Measurements from ENCODE around the gene ADCK2.
A peak's percentile ranks its signal among the peaks of the same experiment; 100 is the strongest.
"Not testable (repeated sequence)": the region's sequence is repeated elsewhere in the genome, so short reads cannot be mapped to it uniquely, and the experiment has no call there.

ADCK2 gene

DNA sequence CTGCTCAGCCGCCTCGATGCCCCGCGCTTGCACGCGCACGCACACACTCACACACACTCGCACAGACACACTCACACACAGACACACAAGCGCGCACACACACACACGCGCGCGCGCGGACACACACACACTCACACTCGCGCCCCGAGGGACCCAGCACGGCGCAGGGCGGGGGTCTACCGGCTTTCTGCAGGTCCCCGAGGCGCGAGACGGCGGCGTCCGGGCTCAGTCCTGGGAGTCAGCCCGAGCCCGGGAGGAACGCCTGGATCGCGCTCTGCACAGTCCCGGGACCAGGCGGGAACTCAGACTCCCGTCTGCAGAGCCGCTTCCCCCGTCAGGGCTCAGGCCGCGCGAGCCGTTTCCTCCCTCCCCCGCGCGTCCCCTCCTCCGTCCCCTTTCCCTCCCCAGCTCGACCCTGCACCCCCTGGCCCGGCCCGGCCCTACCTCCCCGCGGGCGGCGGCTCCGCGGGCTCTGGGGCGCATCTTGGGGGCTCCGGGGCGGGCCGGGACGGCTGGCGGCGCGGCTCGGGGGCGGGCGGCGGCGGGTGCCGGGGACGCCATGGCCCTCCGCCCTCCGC, 32.6 kb upstream of the ADCK2 start:
- DNase-seq (no peak), ATAC-seq (peak; percentile 34)
- H3K27ac Mint-ChIP-seq: no peak overlapping the region
- peaks cover 13% of the 10 kb centered on the region for H3K4me1 Mint-ChIP-seq
- H3K36me3 Mint-ChIP-seq (ENCODE audit: low read depth): no peaks in the 10 kb centered on the region
- H3K27me3 Mint-ChIP-seq: peaks cover 67% of the 10 kb centered on the region
- no peaks in the 10 kb centered on the region for H3K9me3 Mint-ChIP-seq
- peak overlapping the region; percentile 82 for H3K4me3 Mint-ChIP-seq

DNA sequence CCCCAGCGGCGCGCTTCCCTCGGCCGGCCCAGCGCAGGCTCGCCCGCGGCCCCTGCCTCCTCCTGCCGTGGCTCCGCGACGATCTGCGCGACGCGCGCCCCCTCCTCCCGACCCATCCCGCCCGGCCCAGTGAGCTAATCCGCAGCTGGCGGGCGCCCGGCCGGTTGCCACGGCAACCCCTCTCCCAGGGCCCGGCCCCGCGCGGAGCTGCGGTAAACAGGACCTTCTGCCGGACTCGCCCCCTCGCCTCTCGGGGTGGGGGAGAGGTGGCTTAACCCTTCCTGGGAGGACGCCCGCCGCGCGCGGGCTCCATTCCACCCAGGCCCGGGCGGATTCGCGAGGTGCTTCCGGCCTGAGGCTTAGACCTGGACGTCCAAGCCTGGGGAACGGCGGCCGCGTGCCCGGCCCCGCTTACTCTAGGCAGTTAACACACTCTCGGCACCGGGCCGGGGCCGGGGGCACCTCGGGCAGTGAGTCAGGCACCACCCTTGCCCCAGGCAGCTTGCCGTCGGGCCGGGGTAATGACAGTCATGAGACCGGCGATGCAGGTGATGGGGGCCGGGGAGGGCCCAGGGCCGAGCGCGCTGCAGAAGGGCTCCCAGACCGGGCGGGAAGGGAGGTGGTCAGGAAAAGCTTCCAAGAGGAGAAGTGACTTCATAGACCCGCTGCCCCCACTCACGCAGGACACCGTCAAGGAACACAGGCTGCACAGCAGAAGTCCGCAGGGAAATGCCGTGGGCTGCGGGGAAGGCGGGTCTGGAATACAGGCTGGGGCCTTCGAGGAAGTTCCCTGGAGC, 31.8 kb upstream of the ADCK2 start, which contains the start of gene DENND2A:
Gene DENND2A, minus strand, starts transcription at position 87 of the 797 bp plus-strand sequence. CDS start 38,416 bp downstream, outside the sequence.
- Mint-ChIP-seq H3K9me3 (no peaks in the 10 kb centered on the region), H3K36me3 (ENCODE audit: low read depth) (no peaks in the 10 kb centered on the region), H3K4me1 (peaks cover 13% of the 10 kb centered on the region), H3K27me3 (peaks cover 67% of the 10 kb centered on the region), H3K4me3 (peak within 1 kb of the TSS; percentile 82), H3K27ac (no peak within 1 kb of the TSS)
- DNase-seq (no peak), ATAC-seq (peak; percentile 12)

DNA sequence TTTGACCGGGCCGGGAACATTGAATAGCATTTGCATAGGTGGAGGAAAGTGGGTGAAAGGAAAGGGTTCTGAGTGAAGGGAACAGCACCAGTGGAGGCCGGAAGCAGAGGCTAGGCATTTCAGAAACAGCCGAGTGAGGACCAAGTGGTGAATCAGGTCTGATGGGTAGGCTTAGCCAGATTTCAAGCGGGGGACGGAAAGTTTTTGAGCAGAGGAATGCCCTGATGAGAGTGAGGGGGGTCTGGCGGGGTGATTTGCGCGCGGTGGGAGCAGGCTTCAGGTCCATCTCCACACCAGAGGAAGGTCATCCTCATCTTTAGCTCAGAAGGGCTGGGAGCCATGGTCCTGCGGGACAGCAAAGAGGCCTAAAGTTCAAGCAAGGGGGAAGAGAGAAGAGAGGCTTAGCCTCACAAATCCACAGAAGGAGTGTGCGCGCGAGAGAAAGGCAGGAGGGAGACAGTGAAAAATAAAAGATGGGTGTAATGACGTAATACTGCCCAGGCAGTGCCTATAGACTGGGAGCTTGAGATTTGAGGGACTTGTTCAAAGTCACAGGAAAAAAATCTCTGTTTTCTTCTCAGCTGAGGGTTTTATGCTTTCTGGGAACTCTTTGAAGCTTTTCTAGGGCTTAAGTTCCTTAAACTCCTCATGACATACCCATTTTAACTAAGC, 31.1 kb upstream of the ADCK2 start:
- DNase-seq (no peak), ATAC-seq (no peak)
- peaks cover 13% of the 10 kb centered on the region for H3K4me1 Mint-ChIP-seq
- H3K27me3 Mint-ChIP-seq: peaks cover 63% of the 10 kb centered on the region
- H3K27ac Mint-ChIP-seq: no peak overlapping the region
- no peaks in the 10 kb centered on the region for H3K9me3 Mint-ChIP-seq
- H3K36me3 Mint-ChIP-seq (ENCODE audit: low read depth): no peaks in the 10 kb centered on the region
- H3K4me3 Mint-ChIP-seq: peak overlapping the region; percentile 30

DNA sequence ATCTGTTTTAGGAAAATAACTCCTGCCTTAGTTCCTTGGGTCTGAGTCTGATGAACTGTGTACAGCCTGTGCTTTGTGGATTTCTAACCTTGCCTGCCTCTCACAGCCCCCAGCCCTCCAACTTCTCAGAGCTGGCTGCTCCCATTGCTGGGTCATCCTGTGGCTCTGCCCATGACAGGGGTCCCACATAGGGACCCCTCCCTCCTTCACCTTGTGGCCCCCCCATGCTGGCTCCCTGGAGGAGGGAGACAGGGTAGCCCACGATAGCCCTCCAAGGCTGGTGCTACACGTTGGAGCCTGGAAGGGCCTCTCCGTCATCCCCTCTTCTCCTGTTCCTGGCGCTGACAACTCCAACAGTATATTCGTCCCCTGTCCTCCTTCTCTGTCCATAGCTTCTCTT, 29.3 kb upstream of the ADCK2 start:
- H3K4me1 Mint-ChIP-seq: peaks cover 20% of the 10 kb centered on the region
- DNase-seq: no peak
- no peak overlapping the region for H3K27ac Mint-ChIP-seq
- no peaks in the 10 kb centered on the region for H3K36me3 Mint-ChIP-seq (ENCODE audit: low read depth)
- H3K9me3 Mint-ChIP-seq: no peaks in the 10 kb centered on the region
- H3K4me3 Mint-ChIP-seq: no peak overlapping the region
- peaks cover 50% of the 10 kb centered on the region for H3K27me3 Mint-ChIP-seq
- no peak for ATAC-seq

DNA sequence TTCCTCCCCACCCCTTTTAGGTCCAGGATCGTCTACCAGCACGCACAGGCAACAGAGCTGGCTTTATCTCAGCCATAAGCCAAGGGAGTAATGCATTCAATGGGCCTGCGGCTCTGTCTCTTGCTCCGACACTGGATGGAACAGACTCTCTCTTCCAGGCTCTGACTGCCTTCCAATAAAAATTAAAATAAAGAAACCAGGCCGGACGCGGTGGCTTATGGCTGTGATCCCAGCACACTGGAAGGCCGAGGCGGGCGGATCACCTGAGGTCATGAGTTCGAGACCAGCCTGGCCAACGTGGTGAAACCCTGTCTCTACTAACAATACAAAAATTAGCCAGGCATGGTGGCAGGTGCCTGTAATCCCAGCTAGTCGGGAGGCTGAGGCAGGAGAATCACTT, 28.0 kb upstream of the ADCK2 start:
- not testable (repeated sequence) for H3K27ac Mint-ChIP-seq; ATAC-seq; H3K9me3 Mint-ChIP-seq; H3K4me3 Mint-ChIP-seq; H3K36me3 Mint-ChIP-seq (ENCODE audit: low read depth); DNase-seq
- H3K4me1 Mint-ChIP-seq: peaks cover 14% of the 10 kb centered on the region
- peaks cover 42% of the 10 kb centered on the region for H3K27me3 Mint-ChIP-seq

DNA sequence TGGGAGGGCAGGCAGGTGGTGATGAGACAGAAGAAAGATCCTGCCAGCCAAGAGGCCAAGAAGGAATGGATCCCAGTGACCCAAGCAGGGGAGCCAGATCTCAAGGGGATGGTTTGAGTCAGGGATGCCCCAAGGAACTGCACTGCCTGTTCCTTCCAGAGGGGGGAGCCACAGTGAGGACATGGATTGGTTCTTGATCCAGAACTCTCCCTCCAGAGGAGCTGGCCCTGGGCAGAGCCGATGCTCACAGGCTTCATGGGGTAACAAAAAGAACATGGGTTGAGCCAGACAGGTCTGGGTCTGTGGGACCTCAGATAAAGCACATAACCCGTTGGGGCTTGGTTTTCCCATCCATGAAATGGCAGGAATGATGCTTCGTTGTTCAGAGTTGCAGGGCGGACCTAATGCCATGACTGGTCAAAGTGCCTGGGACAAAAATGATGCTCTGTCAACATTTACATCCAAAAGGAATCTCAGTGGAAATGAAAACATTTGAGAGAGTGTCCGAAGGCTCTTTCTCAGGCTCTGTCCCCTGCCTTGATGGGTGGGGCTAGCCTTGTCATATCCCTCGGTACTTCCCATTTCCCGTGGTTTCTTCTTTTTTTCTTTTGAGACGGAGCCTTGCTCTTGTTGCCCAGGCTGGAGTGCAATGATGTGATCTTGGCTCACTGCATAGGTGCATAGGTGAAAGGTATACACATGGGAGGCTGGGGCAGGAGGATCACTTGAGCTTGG, 27.4 kb upstream of the ADCK2 start:
- Mint-ChIP-seq H3K36me3 (ENCODE audit: low read depth) (no peaks in the 10 kb centered on the region), H3K27ac (no peak overlapping the region), H3K9me3 (no peaks in the 10 kb centered on the region), H3K4me1 (peaks cover 11% of the 10 kb centered on the region), H3K4me3 (no peak overlapping the region), H3K27me3 (peaks cover 36% of the 10 kb centered on the region)
- no peak for DNase-seq
- no peak for ATAC-seq

DNA sequence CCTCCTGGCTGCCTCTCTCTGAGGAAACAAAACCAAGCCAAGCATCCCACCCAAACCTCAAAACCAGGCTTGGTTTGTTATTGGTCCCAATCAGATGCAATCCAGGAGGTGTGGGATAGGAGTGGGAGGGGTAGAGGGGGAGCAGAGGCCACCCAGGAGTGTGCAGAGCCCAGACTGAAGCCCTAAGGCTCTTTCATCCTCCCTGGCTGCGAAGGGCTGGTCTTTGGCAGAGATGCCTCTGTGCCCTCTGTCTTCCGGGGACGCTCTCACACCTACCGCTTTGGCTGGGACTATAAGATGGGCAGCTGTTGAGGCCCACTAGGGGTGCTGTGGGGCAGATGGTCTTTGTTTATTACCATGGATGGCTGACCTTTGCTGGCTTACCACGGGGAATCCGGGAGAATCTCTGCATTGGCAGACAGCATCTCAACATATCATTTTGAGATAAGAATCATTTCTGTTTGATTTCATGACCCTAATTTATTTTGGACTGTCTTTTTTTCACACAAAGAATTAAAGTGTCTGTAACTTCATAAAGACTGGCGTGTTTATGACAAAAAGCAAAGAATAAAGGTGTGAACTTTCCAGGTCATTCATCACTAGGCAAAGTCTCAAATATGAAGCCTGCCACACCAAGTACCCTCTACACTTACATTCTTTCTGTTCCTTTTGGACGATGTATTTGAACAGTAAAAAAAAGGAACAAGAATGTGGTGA, 25.7 kb upstream of the ADCK2 start:
- H3K9me3 Mint-ChIP-seq: no peaks in the 10 kb centered on the region
- H3K27ac Mint-ChIP-seq: no peak overlapping the region
- DNase-seq: peak; percentile 36
- peaks cover 7% of the 10 kb centered on the region for H3K4me1 Mint-ChIP-seq
- no peak overlapping the region for H3K4me3 Mint-ChIP-seq
- peaks cover 25% of the 10 kb centered on the region for H3K27me3 Mint-ChIP-seq
- ATAC-seq: peak; percentile 85
- no peaks in the 10 kb centered on the region for H3K36me3 Mint-ChIP-seq (ENCODE audit: low read depth)

DNA sequence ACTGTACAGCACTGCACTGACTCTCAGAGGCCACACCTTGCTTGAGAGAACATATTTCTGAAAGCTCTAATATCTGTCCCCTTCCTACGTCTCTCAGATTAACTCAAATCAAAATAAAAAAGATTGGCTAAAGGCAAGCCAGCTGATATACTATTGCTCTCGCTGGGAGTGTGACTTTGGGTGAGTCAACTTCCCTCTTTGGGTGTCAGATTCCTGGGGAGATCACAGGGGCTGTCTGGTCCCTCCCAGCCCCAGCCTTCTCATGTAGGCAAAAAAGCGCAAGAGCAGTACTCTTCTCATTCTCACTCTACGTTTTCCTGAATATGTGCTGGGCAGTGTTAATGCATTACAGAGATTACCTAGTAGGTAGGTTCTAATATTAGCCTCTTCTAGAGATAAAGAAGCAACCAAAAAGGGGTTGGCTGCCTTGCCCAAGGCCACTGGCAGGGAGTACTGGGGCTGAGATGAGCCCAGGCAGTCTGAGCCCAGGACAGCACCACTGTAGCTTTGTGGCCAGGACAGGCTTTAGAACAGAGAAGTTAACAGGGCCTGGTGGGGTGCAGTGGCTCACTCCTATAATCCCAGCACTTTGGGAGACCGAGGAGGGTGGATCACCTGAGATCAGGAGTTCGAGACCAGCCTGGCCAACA, 23.1 kb upstream of the ADCK2 start:
- no peak for DNase-seq
- peaks cover 9% of the 10 kb centered on the region for H3K4me1 Mint-ChIP-seq

DNA sequence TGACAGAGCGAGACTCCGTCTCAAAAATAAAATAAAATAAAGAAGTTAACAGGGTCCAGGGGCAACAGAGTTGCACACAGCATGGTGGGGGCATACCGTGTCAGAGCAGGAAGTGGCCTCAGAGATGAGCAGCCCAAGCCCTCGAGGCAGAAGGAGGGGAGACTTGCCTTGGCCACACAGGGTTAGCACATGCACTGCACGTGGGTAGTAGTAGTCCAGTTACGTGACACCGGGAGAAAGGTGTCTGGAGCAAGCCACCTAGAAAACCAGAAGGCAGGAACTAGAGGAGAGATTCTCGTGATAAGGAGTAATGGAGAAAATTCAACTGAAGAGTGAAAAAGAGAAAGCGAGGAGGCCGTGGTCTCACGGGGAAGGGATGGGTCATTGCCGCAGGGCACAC, 22.4 kb upstream of the ADCK2 start:
- no peak overlapping the region for H3K4me3 Mint-ChIP-seq
- no peaks in the 10 kb centered on the region for H3K36me3 Mint-ChIP-seq (ENCODE audit: low read depth)
- peaks cover 9% of the 10 kb centered on the region for H3K4me1 Mint-ChIP-seq
- peaks cover 3% of the 10 kb centered on the region for H3K27me3 Mint-ChIP-seq
- DNase-seq (no peak), ATAC-seq (no peak)
- no peak overlapping the region for H3K27ac Mint-ChIP-seq
- no peaks in the 10 kb centered on the region for H3K9me3 Mint-ChIP-seq

More for the DNA sequence above, 23.1 kb upstream of the ADCK2 start:
- Mint-ChIP-seq H3K4me3 (no peak overlapping the region), H3K27me3 (peaks cover 9% of the 10 kb centered on the region), H3K36me3 (ENCODE audit: low read depth) (no peaks in the 10 kb centered on the region), H3K27ac (no peak overlapping the region), H3K9me3 (no peaks in the 10 kb centered on the region)
- no peak for ATAC-seq

DNA sequence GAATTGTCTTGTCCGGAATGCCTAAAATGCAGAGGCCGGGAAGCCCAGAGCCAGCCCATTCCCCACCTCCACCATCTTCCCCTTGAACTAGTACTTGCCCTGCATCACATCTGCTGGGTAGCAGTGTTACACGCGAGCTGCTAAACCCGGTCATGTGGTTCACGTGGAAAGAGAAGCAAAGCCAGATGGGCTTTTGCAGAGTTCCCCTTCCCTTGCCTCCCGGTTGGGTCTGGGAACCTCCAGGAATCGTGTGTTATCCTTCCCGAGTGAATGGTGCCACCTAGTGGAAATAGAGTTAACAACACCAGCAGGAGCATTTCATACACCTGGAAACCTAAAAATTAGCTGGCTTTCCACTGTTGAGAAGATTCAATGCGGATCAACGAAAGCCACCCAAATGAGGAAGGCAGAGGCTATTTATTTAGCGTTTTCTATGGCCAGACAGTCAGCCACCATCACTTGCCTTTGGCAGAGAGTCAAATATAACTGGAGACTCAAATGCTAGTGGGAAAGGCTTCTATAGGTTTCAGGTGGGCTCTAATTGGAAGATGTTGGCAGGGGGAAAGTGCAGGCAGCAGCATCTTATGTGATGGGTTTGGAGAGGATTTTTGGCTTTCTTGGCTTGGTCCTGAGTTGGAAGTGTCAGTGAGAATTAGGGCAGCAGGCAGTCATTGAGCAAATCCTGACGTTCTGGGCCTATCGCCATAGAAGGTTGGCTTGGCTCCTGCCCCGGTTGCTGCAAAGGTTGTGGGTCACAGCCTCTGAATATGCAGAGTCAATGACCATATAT, 19.2 kb upstream of the ADCK2 start:
- ATAC-seq: no peak
- DNase-seq: no peak
- no peak overlapping the region for H3K27ac Mint-ChIP-seq
- H3K27me3 Mint-ChIP-seq: peaks cover 3% of the 10 kb centered on the region
- no peaks in the 10 kb centered on the region for H3K36me3 Mint-ChIP-seq (ENCODE audit: low read depth)
- H3K4me3 Mint-ChIP-seq: no peak overlapping the region
- peaks cover 16% of the 10 kb centered on the region for H3K4me1 Mint-ChIP-seq
- no peaks in the 10 kb centered on the region for H3K9me3 Mint-ChIP-seq

DNA sequence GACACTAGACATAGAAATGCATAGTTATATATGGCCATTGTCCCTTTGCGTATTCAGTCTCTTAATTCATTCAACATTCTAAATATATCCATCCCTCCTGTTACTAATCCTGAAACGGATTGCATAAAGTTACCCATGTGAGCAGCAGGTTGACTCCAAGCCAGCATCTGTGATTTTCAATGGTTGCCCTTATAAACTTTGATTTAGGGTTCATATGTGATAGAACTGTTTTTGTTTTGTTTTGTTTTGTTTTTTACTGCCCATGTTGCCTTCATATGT, 18.7 kb upstream of the ADCK2 start:
- H3K27me3 Mint-ChIP-seq: peaks cover 3% of the 10 kb centered on the region
- ATAC-seq: no peak
- H3K27ac Mint-ChIP-seq: no peak overlapping the region
- peaks cover 16% of the 10 kb centered on the region for H3K4me1 Mint-ChIP-seq
- H3K9me3 Mint-ChIP-seq: no peaks in the 10 kb centered on the region
- H3K4me3 Mint-ChIP-seq: no peak overlapping the region
- H3K36me3 Mint-ChIP-seq (ENCODE audit: low read depth): no peaks in the 10 kb centered on the region
- no peak for DNase-seq

DNA sequence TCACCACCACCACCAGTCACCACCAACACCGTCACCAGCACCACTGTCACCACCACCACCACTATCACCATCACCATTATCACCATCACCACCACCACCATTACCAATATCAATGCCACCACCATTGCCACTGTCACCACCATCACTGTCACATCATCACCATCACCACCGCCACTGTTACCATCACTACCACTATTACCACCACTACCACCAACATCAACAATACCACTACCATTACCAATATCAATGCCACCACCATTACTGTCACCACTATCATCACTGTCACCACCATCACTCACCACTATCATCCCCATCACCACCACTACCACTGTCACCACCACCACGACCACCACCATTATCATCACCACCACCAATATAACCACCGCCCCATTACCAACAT, 18.1 kb upstream of the ADCK2 start:
- H3K4me3 Mint-ChIP-seq: no peak overlapping the region

More for the DNA sequence above, 18.1 kb upstream of the ADCK2 start:
- no peak overlapping the region for H3K27ac Mint-ChIP-seq
- no peaks in the 10 kb centered on the region for H3K9me3 Mint-ChIP-seq
- DNase-seq (no peak), ATAC-seq (no peak)
- H3K36me3 Mint-ChIP-seq (ENCODE audit: low read depth): no peaks in the 10 kb centered on the region
- H3K27me3 Mint-ChIP-seq: peaks cover 2% of the 10 kb centered on the region
- peaks cover 16% of the 10 kb centered on the region for H3K4me1 Mint-ChIP-seq

Measured in activated naive CD8-positive, alpha-beta T cell treated with anti-CD3 and anti-CD28 coated beads, Interleukin-2, amount 50 U/mL, for 24 hours (primary cell).